GM20431 (cell line): Measurements from ENCODE around the gene GHR.

ENCODE experiments used
- in situ Hi-C: fragments of 300-500 bp; cut with MseI, MboI; formaldehyde crosslinking; loops from one replicate; pipeline ENCODE4 v1.15.0; 2020; ENCODE audit warnings: low sequenced_read_pairs; ENCODE audit not compliant: unreplicated experiment

GHR gene

DNA sequence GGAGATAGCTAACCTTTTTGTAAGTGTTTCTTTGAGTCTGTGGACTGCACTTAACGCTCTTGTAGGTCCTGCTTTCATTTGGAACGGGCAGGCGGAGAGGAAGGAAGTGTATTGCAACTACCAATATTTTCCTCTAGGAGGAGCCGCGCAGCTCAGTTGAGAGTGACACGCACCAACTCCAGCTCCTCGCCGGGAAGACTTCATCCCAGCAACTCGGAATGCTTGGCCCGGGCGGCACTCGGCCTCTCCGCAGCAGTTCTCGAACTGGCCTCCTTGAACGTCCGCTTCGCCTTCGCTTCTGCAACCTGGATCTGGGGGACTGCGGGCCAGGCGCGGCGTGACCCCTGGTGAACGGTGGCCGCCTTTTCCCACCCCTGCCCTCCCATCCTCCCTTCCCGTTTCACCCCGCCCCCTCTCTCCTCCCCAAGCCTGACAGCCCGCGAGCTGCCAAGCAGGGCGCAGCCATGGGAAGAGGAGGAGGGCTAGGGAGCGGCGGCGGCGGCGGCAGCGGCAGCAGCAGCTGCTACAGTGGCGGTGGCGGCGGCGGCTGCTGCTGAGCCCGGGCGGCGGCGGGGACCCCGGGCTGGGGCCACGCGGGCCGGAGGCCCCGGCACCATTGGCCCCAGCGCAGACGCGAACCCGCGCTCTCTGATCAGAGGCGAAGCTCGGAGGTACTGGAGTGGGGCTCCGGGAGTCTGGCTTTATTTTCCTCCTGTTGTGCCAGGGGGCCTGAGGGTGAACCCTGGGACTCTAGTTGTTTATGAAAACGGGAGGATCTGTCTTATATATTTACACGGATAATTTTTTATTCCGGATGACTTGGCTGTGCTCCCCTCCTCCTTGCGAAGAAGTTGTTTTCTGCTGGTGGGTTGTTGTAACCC, at the start of gene GHR:
GHR (plus strand) TSS at position 155 of the 881 bp plus-strand sequence. CDS start 142,436 bp downstream, outside the sequence.
- in situ Hi-C loops = no loop called here

DNA sequence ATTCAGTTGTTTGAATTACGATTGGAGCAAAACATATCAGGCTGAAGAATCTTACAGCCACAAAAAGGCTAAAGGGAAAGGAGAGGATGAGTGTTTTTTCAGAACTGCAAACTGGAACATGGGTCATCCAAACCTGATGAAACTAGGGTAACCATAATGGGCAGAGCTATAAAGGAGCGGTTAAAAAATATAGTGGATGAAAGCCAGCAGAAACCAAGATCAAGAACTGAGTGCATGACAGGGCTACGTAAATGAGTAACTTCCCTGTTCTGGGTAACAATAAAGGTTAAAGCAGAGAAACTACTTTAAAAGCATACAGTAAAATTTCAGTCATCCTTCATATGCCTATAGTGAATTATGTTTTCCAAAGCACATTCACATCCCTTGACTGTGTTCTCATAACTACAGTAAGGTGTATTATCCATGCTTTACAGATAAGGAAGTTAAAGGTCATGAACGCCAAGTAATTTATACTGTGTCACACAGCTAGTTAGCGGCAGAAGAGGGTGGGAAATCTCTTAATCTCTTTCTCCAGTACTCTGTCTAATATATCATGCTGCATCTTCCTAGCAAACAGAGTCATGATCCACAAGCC, 48.5 kb upstream of the GHR start:
- in situ Hi-C loops = no loop called here

DNA sequence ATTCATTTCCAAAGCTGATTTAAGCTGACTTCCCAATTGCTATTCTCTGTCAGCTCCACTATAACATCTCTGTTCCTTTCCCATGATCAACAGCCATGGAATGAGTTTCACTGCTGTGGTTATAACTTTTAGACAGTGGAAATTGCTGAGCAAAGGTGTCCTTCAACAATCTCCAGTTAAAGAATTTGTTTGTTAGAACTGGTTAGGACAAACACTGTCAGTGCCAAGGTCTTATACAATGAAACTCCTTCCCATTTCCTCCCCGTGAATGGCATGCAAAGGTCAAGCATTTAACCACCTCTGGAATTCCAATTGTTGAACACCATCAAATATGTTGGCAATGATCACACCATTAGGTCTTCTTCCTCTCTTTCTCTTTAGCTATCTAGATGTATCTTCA, 45.7 kb upstream of the GHR start:
- in situ Hi-C loops = no loop called here

DNA sequence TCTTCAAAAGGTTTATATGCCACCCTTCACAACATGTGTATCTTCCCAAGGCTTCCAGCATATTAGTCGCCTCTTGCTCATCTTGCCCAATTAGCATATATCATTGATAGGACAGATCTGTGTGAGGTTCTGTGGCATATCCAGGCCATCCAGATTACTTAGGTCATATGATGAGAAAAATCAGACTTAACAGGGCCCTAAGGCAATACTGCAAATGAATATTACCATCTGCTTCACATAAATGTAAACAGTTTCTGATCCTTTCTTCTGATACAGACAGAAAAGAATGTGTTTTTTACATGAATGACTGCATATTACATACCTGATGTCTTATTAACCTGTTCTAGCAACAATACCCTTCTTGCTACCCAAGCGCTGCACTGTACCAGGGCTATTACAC, 41.3 kb upstream of the GHR start:
- in situ Hi-C loops = no loop called here

DNA sequence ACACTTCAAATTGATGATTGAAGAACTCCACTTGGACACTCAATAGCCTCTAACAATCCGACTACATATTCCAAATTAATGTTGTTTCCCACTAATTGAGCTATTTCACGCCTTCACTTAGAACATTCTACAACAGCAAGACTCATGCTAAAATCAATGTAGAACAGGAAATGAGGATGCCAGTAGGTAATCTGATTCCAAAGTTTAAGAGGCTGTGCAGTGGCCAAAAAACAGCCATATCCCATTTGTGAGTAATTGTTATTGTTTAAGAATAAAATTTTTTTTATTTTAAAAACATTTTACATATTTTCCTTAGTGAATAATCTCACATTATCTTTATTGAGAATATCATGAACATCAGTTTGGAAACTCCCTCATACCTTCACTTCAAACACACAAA, 35.7 kb upstream of the GHR start:
- in situ Hi-C loops = no loop called here

DNA sequence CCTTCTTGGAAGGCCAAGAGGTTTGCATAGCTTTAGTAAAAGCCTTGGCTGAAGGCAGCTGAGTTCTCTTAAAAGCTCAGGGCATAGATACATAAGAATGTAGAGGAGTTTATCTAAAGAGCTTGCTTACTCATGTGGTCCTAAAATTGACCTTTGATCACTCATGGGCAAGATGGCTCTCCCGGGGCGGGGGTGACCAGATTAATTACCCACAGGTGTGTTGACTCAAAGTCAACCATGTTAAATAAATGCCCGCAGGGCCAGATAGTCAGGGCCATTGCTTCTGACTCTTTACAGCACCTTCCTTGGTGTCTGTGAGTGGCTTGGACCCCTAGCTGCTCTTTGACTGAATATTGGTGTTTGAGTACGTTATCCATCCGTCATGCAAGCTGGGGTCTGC, 33.1 kb upstream of the GHR start:
- in situ Hi-C loops = no loop called here

DNA sequence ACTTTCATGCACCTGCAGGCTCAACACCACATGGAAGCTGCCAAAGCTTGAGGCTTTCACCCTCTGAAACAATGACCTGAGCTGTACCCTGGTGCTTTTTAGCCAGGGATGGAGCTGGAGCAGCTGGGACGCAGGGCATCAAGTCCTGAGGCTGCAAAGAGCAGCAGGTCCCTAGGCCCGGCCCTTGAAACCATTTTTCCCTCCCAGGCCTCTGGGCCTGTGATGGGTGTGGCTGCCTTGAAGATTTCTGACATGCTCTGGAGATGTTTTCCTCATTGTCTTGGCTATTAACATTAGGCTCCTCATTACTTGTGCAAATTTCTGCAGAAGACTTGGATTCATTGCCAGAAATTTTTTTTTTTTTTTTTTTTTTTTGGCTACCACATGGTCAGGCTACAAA, 30.3 kb upstream of the GHR start:
- in situ Hi-C loops = no loop called here

DNA sequence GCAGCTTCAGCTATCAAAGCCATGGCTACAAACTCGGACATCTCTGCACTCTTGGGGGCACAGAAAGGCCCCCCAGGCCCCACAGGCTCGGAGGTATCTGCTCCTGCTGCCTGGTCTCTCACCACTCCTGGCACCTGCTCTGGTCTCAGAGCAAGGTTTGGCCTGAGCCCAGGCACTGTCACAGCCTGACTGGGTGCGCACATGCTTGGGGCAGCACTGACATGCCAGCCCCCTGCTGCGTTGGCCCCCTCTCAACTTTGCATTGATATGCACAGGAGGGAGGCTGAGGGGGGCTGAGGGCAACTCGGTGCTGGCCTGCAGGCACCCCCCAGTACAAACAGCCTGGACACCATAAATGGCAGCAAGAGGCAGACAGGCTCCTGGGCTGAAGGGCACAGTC, 27.1 kb upstream of the GHR start:
- in situ Hi-C loops = no loop called here

DNA sequence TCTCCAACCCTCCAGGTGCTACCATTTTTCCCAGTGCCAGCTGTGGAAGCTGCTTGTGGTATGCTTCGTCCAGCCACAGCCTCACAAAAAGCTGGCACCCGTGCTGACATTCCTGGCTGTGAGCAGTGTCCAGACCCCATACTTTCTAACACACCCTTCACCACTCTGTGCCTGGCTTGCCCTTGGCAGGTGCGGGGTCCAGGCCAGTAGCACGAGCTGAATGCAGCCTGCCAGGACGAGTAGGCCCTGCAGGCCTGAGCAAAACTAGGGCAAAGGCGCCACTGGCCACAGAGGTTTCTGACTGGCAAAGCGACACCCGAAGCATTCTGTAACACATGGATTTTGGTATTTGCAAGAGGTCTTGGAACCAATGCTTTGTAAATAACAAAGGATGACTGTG, 26.0 kb upstream of the GHR start:
- in situ Hi-C loops = no loop called here

DNA sequence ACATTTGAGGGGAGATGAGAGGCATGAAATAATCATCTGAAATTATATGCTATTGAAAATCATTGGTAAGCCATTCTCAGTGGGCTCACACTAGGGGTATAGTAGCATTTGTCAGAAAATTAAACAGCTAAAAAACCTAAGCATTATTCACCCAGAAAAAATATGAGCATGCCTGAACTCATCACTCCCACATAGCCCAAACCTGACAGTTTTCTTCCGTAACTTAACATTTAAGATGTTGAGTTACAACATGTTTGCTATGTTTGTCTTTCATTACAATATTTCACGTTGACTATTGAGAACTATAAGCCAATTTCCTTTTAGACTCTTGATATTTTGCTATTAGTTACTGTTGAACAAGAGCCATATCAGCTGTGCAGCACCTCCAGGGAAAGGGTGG, 23.5 kb upstream of the GHR start:
- in situ Hi-C loops = no loop called here

DNA sequence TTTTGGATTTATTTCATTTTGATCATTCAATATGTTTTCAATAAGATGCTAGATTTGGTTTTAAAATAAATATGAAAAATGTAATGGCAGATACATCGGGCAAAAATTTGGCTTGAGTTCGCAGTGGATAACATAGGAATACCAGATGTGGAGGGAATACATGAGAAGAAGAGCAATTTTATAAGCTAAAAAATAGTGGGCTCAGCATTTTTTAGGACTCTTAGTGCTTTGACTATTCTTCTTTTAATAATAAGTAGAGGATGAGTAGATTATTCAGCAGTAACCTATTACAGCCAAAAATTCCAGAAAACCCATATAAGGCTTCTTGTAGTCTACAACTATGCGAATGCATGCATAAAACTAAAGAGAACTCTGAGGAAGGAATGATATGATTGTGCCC, 22.8 kb upstream of the GHR start:
- in situ Hi-C loops = no loop called here

DNA sequence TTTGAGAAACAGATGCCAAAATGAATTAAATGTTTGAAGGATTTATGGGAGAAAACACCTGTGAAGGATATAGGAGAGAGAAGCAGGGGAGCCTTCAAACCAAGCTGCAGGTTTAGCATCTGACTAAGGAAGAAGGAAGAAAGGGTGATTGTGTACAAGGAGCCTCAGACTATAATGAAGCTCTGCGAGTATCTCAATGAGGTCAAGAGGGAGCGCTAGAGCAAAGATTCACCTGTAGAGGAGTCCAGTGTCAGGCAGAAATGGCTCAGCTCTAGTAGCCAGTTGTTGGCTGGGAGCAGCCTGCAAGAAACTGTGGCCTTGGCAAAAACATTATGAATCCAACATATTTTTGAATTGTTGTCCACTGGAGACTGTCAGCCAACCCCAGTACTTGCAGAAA, 20.0 kb upstream of the GHR start:
- in situ Hi-C loops = no loop called here

DNA sequence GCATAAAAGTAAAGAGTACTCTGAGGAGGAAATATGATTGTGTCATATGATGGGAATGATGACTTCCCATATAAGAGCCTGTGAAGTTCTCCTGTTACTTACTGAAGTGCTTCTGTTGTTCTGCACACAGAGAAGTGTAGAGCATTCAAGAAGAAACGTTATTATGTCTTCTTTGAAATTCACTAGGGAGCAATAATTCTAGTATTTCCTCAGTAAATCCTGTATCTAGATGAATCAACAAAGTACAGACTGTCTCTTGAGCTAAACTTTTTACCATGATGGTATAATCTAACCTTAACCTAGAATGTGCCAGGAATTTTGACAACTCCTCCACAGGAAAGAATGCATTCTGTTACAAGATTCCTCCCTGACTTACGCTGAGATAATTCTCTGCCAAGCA, 18.9 kb upstream of the GHR start:
- in situ Hi-C loops = no loop called here

DNA sequence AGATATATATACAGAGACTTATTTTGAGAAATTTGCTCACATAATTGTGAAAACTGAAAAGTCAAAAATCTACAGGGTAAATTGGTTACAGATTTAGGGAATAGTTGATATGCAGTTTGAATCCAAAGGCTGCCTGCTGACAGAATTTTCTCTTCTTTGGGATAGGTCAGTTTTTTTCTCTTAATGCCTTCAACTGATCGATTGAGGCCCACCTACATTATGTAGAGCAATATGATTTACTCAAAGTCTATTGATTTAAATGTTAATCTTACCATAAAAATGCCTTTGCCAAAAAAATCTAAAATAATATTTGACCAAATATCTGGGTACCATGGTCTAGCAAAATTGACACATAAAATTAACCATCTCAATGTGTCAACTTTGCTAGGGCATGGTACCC, 3.9 kb upstream of the GHR start:
- in situ Hi-C loops = no loop called here

DNA sequence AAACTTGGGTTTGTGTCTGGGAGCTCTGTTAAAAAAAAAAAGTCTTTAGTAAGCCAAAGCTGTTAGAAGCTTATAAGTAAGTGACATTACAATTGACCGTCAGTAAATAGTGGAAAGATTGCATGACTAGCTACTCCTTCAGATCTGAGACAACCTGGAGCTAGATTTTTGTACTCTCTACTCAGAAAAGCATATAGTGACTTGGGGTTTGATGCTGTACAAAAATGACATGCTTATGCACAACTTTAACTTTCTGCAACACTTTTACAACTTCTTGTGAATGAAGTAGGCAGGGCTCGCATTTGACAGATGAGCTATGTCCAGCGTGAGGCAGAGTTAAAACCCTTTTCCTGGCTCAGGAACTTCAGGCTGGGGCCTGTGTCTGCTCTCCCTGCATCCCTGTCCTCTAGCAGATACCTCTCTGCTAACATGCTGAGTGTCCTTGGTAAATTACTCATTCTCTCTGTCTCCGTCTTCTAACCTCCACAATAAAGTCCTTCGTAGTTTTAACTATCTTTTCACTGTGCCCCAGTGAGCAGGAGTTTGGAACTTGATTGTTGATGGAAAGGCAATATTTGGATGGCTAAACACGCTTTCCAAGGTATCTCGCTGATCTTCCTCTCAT, 471 bp upstream of the GHR start:
- in situ Hi-C loops = no loop called here

DNA sequence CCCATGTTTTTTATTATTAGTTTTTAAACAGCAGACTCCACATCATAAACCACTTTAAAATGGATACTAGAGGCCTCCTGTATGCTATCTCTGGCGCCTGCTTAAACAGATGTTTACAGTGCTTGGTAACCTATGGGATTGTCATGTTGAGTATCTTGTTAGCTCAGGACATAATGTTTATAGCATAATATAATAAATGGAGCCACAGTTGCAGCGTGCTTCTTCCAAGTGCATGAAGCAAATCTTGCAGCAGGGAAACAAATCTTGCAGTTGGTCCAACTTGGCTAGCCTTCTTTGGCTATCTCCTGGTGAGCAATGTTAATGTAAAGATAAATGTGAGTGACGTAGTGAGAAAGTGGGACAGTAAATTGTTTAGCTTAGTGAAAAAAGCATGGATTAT, 2.8 kb downstream of the GHR start:
- in situ Hi-C loops = no loop called here

DNA sequence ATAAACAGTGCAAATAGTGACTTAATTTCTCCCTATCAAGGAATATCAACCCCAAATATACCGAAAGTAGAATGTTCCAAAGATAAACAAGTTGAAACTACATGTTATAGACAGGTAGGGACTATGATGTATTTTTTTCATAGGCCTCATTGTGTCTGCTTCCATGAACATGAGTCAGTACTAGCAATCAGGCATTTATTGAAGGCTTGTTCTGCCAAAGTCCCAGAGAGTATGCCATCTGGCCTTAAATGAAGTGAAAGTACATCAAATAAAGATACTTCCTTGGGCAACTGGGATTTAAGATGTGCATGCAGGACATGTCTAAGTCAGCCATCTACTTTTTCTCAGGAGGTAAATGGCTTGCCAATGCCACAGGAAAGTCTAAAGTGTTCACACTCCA, 6.5 kb downstream of the GHR start:
- in situ Hi-C loops = no loop called here

DNA sequence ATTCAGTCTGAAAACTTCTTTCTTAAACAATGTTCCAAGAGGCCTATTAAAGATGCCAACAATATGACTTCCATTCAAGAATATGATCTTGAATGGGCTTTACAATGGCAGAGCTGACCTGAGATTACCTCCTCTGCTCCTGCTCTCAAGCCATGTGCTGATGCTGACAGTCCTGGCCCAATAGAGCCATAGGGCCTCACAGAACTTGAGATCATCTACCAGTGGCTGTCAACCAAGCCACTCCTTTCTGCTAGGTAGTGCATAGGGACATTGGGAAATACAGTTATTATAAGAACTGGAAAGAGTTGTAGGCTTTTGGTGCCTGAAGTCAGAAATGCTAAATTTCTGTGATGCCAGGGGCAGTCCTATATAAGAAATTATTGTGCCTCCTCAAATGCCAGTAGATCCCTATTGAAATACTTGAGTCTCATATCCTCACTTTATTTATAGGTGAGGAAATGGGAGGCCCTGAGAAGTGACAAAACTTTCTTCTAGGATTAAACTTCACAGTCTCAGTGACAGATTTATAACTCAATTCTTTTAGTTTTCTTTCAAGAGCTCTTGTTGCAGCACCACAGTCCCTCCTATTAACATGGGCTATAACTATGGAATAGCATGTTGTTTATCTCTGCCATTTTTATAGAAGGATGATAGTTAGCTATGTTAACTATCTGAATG, 10.9 kb downstream of the GHR start:
- in situ Hi-C loops = no loop called here

DNA sequence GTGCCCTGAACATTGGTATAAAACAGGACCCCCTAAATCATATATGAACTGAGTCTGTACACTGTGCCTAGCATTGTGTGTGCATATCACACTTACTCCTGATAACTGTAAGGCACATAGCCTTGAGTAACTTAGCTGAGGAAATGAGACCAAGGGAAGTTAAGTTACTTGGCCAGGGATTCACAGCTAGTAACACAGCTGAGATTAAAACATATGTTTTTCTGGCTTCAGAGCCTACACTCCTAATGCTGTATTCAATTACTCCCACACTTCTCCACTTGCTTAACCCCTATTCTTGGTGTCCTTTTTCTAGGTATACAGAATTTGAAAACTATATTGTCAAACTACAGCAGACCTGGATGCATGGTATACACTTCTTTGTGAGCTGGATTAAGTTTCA, 12.8 kb downstream of the GHR start:
- in situ Hi-C loops = no loop called here

DNA sequence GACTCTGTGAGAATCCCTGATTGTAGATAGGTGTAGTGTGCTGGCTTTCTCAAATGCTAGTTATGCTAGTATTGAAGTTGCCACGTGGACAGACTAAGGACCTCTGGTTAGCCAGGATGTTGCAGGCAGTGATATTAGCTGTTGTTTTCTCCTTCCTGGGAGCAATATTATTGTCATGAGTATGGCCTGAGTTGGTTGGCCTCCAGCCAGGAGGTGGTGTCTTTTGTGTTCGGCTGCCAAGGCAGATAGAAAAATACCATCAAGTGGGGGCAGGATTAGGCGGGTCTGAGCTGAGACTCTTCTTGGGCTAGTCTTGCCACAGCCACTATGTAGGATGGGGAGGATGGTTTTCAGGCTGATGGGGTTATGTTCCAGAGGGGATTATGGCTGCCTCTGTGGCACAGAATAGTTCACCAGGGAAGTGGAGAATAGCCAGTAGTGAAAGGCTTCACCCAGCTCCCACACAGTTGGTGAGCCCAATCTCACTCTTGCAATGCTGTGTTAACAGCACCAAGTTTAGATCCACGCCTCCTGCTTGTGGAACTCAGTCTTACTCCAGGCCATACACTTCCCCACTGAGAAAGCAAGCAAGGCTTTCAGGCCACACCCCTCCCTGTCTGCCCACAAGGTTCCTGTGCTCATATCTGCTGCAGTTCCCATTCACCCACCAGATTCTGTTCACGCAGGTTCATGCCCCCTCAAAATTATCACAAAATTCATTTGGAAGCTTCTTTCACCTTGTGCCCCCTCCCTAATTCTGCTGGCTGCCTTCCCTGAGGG, 31.2 kb downstream of the GHR start:
- in situ Hi-C loops = no loop called here
